ENCODE measurements around the gene DLD. TPM values are rescaled to one million over a fixed set of nuclear protein-coding genes. Genes with fewer than 3 reads are reported as not detected.

Gene DLD
- total RNA-seq, 1 experiment from 2014 or later: 72.1 TPM

GRCh38 chr7:107933386-107934013 lies 42.5 kb downstream of the DLD start:
- no peak for TF ChIP-seq ATF1 (CRISPR knock-in tag; IDR thresholded peaks at IDR 0.05)
- no peak for TF ChIP-seq ZNF263 (CRISPR knock-in tag; IDR thresholded peaks at IDR 0.05; ENCODE audit: low read depth)
- no peak for TF ChIP-seq PREB (CRISPR knock-in tag; IDR thresholded peaks at IDR 0.05; ENCODE audit: borderline replicate concordance)
- TF ChIP-seq GABPB1 (CRISPR knock-in tag; IDR thresholded peaks at IDR 0.05): no peak
- TF ChIP-seq ZNF671 (CRISPR knock-in tag; IDR thresholded peaks at IDR 0.05): no peak
- TF ChIP-seq GRHL2 (CRISPR knock-in tag; IDR thresholded peaks at IDR 0.05; ENCODE audit: insufficient replicate concordance, severe bottlenecking): no peak
- no peak for TF ChIP-seq ATF6 (CRISPR knock-in tag; IDR thresholded peaks at IDR 0.05)
- TF ChIP-seq HMGXB4 (CRISPR knock-in tag; IDR thresholded peaks at IDR 0.05): no peak
- no peak for TF ChIP-seq E2F1 (CRISPR knock-in tag; IDR thresholded peaks at IDR 0.05)
- TF ChIP-seq, protein P1, sequence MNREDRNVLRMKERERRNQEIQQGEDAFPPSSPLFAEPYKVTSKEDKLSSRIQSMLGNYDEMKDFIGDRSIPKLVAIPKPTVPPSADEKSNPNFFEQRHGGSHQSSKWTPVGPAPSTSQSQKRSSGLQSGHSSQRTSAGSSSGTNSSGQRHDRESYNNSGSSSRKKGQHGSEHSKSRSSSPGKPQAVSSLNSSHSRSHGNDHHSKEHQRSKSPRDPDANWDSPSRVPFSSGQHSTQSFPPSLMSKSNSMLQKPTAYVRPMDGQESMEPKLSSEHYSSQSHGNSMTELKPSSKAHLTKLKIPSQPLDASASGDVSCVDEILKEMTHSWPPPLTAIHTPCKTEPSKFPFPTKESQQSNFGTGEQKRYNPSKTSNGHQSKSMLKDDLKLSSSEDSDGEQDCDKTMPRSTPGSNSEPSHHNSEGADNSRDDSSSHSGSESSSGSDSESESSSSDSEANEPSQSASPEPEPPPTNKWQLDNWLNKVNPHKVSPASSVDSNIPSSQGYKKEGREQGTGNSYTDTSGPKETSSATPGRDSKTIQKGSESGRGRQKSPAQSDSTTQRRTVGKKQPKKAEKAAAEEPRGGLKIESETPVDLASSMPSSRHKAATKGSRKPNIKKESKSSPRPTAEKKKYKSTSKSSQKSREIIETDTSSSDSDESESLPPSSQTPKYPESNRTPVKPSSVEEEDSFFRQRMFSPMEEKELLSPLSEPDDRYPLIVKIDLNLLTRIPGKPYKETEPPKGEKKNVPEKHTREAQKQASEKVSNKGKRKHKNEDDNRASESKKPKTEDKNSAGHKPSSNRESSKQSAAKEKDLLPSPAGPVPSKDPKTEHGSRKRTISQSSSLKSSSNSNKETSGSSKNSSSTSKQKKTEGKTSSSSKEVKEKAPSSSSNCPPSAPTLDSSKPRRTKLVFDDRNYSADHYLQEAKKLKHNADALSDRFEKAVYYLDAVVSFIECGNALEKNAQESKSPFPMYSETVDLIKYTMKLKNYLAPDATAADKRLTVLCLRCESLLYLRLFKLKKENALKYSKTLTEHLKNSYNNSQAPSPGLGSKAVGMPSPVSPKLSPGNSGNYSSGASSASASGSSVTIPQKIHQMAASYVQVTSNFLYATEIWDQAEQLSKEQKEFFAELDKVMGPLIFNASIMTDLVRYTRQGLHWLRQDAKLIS (CRISPR knock-in tag; IDR thresholded peaks at IDR 0.05; ENCODE audit: borderline replicate concordance): no peak
- TF ChIP-seq, protein P2, sequence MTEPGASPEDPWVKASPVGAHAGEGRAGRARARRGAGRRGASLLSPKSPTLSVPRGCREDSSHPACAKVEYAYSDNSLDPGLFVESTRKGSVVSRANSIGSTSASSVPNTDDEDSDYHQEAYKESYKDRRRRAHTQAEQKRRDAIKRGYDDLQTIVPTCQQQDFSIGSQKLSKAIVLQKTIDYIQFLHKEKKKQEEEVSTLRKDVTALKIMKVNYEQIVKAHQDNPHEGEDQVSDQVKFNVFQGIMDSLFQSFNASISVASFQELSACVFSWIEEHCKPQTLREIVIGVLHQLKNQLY (CRISPR knock-in tag; IDR thresholded peaks at IDR 0.05): no peak
- no peak for TF ChIP-seq ZNF121 (CRISPR knock-in tag; IDR thresholded peaks at IDR 0.05)
- Mint-ChIP-seq H3K4me3 (peak overlapping the region; percentile 36), H3K4me1 (peaks cover 66% of the 10 kb centered on the region), H3K36me3 (peaks cover 38% of the 10 kb centered on the region), H3K27me3 (ENCODE audit: low read depth) (peaks cover 15% of the 10 kb centered on the region), H3K27ac (peak overlapping the region; percentile 96), H3K9me3 (no peaks in the 10 kb centered on the region)
- ATAC-seq (peak; percentile 54), DNase-seq (ENCODE audit: low spot score) (peak; percentile 27)
- POLR2A ChIA-PET: interaction anchor here (1.4 kb wide), 1 partner anchor 20 kb away, joined by 3 read pairs; no protein-coding TSS in a partner anchor
- CTCF ChIA-PET: interaction anchor here (1.3 to 1.9 kb wide), 4 partner anchors 54 to 213 kb away, joined by 3 to 5 read pairs (median 4); no protein-coding TSS in a partner anchor
